Left renal cortex interstitium (tissue), 4 donors: ENCODE results near the gene HOXD4. TPM values are rescaled to one million over a fixed set of nuclear protein-coding genes. Genes with fewer than 3 reads are reported as not detected.
A peak's percentile ranks its signal among the peaks of the same experiment; 100 is the strongest.

Experiments
- DNase-seq, 4 donors: peaks; one replicate each; pipeline ENCODE4 v3.0.0-alpha.2; 2013; ENCODE audit warnings: low read depth in 4 of 4, low spot score in 2 of 4, missing footprints in 1 of 4
- polyA plus RNA-seq, 4 donors: library from polyadenylated mRNA; unstranded; fragments of 120-200 nt; gene quantifications; one replicate each; pipeline ENCODE4 v1.2.1, GENCODE V29; 2013; ENCODE audit not compliant: insufficient read length in 4 of 4

Gene HOXD4
- 10 to 100 TPM; 31.2 to 73.9 (median 56.7) TPM for polyA plus RNA-seq

GRCh38 chr2:176151442-176152287 lies at the start of gene HOXD4:
HOXD4 (plus strand) TSS chr2:176151550; CDS start chr2:176151634, 84 bp downstream.
- peak in 1 of 4 donors; percentile 49 for DNase-seq

GRCh38 chr2:176101842-176102241 lies 49.5 kb upstream of the HOXD4 start:
- DNase-seq: no peak

DNA sequence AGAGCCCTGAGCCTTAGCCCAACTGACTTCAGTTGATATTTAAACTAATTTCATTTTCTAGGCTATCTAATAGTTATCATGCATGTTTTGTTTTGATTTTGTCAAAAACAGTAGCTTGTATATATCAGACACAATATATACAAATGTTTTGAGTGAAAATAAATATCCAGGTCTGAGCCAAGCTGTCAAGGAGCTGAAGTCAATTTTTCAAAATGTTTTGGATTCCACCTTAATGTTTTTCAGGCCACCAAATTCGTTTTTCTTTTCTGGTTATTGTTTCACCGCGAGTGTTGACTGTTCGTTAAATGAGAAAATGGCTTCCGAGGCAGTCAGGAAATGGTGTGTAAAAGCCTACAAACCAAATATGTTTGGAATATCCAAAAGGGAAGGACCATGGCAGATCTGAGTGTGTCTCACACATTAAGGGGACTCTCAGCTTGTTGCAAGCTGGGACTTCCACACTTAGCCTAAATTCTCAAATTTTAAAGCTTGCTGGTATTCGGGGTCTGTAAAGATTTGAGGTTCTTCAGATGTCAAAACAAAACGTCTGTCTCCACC lies 49.0 kb upstream of the HOXD4 start:
- DNase-seq: no peak

GRCh38 chr2:176103194-176103593 lies 48.2 kb upstream of the HOXD4 start:
- no peak for DNase-seq

GRCh38 chr2:176103742-176104315 lies 47.5 kb upstream of the HOXD4 start:
- no peak for DNase-seq

GRCh38 chr2:176104316-176105077 lies 46.9 kb upstream of the HOXD4 start:
- no peak for DNase-seq

DNA sequence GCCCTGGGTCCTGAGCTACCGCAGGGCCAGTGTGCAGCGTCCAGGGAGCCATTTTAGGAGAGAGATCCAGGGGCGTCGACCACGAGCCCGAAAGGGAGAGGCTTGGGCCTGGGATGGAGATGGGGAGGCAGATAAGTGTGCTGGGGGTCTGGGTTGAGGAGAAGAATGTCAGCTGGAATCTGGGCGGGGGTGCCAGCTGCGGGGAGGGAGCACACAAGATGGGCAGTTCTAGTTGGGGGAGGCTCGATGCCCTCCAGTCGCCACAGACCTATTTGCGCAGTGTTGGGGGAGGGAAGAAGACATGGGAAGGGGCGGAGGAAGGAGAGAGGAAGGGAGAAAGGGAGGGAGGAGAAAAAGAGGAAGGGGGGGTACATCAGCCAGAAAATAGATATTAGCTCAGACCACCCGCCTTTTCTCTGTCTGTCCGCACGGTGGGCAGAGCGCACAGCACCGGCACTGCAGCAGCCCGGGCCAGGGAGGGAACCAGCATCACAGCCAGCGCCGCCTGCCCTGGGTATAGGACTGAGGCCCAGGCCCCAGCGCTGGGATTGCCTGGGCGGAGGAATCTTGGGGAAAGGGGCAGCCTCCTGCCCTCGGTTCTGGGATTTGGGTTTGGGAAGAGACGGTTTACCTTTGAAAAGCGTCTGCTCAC lies 46.1 kb upstream of the HOXD4 start:
- DNase-seq: no peak

- no peak for DNase-seq
Measured at GRCh38 chr2:176105730-176106580, 45.4 kb upstream of the HOXD4 start.

- DNase-seq: no peak
Measured at GRCh38 chr2:176106581-176107539, 44.5 kb upstream of the HOXD4 start, which contains the start of gene HOXD11. HOXD11 (plus strand) TSS chr2:176107280; CDS start chr2:176107356, 76 bp downstream.

DNA sequence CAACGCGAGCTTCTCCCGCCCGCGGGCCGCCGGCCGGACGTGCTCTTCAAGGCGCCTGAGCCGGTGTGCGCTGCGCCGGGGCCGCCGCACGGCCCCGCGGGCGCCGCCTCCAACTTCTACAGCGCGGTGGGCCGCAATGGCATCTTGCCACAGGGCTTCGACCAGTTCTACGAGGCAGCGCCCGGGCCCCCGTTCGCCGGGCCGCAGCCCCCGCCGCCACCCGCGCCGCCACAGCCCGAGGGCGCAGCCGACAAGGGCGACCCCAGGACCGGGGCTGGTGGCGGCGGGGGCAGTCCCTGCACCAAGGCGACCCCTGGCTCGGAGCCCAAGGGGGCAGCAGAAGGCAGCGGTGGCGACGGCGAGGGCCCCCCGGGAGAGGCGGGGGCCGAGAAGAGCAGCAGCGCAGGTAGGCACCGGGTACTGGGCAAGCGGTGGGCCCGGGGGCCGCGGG lies 43.6 kb upstream of the HOXD4 start:
- no peak for DNase-seq

- no peak for DNase-seq
Measured at GRCh38 chr2:176109192-176109901, 42.0 kb upstream of the HOXD4 start.

- no peak for DNase-seq
Measured at GRCh38 chr2:176109946-176110345, 41.4 kb upstream of the HOXD4 start.

GRCh38 chr2:176110415-176111308 lies 40.7 kb upstream of the HOXD4 start:
- no peak for DNase-seq

DNA sequence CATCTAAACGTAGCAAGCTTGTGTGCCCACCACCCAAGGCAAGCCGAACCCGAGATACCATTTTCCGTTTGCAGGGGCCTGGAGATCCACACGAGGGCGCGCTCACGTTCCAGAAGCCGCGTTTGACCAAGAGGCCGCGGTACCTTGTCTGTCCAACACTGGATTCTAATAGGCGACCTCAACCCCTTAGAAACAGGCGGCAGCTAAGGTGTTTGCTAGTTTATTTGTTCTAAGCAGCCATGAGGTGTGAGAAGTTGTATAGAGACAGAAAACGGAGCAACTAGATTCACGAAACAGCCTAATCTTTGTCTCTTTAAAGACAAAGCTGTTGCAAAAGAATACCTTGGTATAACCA lies 40.1 kb upstream of the HOXD4 start:
- no peak for DNase-seq

- DNase-seq: no peak
Measured at GRCh38 chr2:176111846-176112374, 39.4 kb upstream of the HOXD4 start.
